SU-DHL-6 (cell line): ENCODE data around the gene CNKSR1.

Experiments
- H2AFZ ChIP-seq: fragments of 200-600 bp; sonication (generic); 2 replicates; pipeline ENCODE4 v1.6.1; 2014; ENCODE audit warnings: low read depth, mild to moderate bottlenecking, moderate library complexity, mixed read lengths, antibody characterized with exemption, low read length; ENCODE audit not compliant: severe bottlenecking
- H3F3A ChIP-seq: fragments of 200-600 bp; shearing (Covaris generic); 2 replicates; pipeline ENCODE4 v1.6.0; 2016; ENCODE audit warnings: antibody characterized with exemption, mild to moderate bottlenecking; ENCODE audit not compliant: insufficient read depth
- H3K27ac ChIP-seq: fragments of 200-600 bp; sonication (generic); 2 replicates; pipeline ENCODE4 v1.5.1; 2016; ENCODE audit warnings: low read depth, mild to moderate bottlenecking, low read length, moderate library complexity, mixed read lengths
- H3K27me3 ChIP-seq: fragments of 200-600 bp; sonication (generic), shearing (Covaris generic); 2 replicates; pipeline ENCODE4 v1.6.0; 2014; ENCODE audit warnings: mild to moderate bottlenecking, low read length
- H3K36me3 ChIP-seq: fragments of 200-600 bp; sonication (generic); 2 replicates; pipeline ENCODE4 v1.6.1; 2014; ENCODE audit warnings: mild to moderate bottlenecking, low read length, mixed read lengths
- H3K4me2 ChIP-seq: fragments of 300-600, 200-600 bp; shearing (Covaris generic), sonication (generic); 2 replicates; pipeline ENCODE4 v1.6.0; 2014; ENCODE audit warnings: low read length, low read depth, mild to moderate bottlenecking; ENCODE audit not compliant: poor library complexity, severe bottlenecking
- H3K4me3 ChIP-seq: fragments of 200-600 bp; sonication (generic); 2 replicates; pipeline ENCODE4 v1.5.1; 2014; ENCODE audit warnings: antibody characterized with exemption, low read length, mild to moderate bottlenecking, mixed read lengths; ENCODE audit not compliant: insufficient read depth, poor library complexity, severe bottlenecking
- H3K79me2 ChIP-seq: fragments of 200-600 bp; sonication (generic); 2 replicates; pipeline ENCODE4 v1.6.1; 2014; ENCODE audit warnings: mild to moderate bottlenecking, low read length, moderate library complexity; ENCODE audit not compliant: insufficient read depth
- H3K9ac ChIP-seq: fragments of 200-600 bp; sonication (generic); 2 replicates; pipeline ENCODE4 v1.7.0; 2014; ENCODE audit warnings: mild to moderate bottlenecking, low read length
- H3K9me2 ChIP-seq: fragments of 200-600 bp; sonication (generic); replicated peaks from 2 replicates; pipeline ENCODE4 v1.6.1; 2014; ENCODE audit warnings: low read length; ENCODE audit not compliant: insufficient read depth
- H3K9me3 ChIP-seq: fragments of 200-600 bp; sonication (generic); 2 replicates; pipeline ENCODE4 v1.6.1; 2014; ENCODE audit warnings: low read length, mixed read lengths; ENCODE audit not compliant: insufficient read depth
- H4K20me1 ChIP-seq: fragments of 200-600 bp; sonication (generic); 2 replicates; pipeline ENCODE4 v1.6.1; 2014; ENCODE audit warnings: low read depth, mild to moderate bottlenecking, antibody characterized with exemption, low read length, moderate library complexity, mixed read lengths
- EZH2phosphoT487 ChIP-seq: fragments of 200-600 bp; sonication (generic), shearing (Covaris generic); conservative IDR thresholded peaks from 2 replicates; pipeline ENCODE4 v1.6.1; 2018; ENCODE audit warnings: mild to moderate bottlenecking, antibody characterized with exemption, low read length, moderate library complexity, mixed read lengths
- TF ChIP-seq, protein P1 (sequence below): fragments of 200-600 bp; sonication (generic); IDR thresholded peaks from one replicate; pipeline ENCODE4 v1.5.1; 2017; ENCODE audit warnings: antibody characterized with exemption, mild to moderate bottlenecking, low read length, moderate library complexity; ENCODE audit not compliant: insufficient read depth, poor library complexity, severe bottlenecking

Gene CNKSR1

DNA sequence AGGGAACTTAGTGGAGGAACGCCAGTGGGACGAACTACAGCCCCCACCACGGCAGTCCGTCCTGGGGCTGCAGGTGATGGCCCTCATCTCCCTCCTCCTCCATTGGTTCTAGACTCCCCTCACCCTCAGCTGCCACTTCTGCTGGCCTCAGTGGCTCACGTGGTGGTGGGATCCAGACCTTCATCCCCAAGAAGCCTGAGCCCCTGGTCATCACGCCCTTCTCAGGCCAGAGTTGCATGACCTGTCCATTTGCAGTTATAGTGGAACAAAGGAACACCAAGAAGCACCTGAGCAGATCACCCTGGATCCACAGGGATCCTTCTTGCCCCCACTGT, 31.4 kb upstream of the CNKSR1 start:
- no peak overlapping the region for H3K9ac ChIP-seq

GRCh38 chr1:26148887-26149286, 28.4 kb upstream of the CNKSR1 start:
- Histone ChIP-seq H3K36me3 (no peaks in the 10 kb centered on the region), H3K4me2 (no peak overlapping the region), H3K9me2 (no peaks in the 10 kb centered on the region), H3K9ac (no peak overlapping the region), H3K27ac (no peak overlapping the region), H3K79me2 (no peaks in the 10 kb centered on the region), H4K20me1 (no peaks in the 10 kb centered on the region), H3K4me3 (no peak overlapping the region), H3K9me3 (no peaks in the 10 kb centered on the region), H3F3A (no peaks in the 10 kb centered on the region; the same call in 1 of the 2 replicates), H2AFZ (no peak overlapping the region), H3K27me3 (no peaks in the 10 kb centered on the region)
- TF ChIP-seq, protein P1, sequence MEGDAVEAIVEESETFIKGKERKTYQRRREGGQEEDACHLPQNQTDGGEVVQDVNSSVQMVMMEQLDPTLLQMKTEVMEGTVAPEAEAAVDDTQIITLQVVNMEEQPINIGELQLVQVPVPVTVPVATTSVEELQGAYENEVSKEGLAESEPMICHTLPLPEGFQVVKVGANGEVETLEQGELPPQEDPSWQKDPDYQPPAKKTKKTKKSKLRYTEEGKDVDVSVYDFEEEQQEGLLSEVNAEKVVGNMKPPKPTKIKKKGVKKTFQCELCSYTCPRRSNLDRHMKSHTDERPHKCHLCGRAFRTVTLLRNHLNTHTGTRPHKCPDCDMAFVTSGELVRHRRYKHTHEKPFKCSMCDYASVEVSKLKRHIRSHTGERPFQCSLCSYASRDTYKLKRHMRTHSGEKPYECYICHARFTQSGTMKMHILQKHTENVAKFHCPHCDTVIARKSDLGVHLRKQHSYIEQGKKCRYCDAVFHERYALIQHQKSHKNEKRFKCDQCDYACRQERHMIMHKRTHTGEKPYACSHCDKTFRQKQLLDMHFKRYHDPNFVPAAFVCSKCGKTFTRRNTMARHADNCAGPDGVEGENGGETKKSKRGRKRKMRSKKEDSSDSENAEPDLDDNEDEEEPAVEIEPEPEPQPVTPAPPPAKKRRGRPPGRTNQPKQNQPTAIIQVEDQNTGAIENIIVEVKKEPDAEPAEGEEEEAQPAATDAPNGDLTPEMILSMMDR: no peak
- no peak for TF ChIP-seq EZH2phosphoT487

More for the DNA sequence above, 31.4 kb upstream of the CNKSR1 start:
- H3K79me2 ChIP-seq: no peaks in the 10 kb centered on the region
- no peak overlapping the region for H3K4me2 ChIP-seq
- H3K27me3 ChIP-seq: no peaks in the 10 kb centered on the region
- H3K27ac ChIP-seq: no peak overlapping the region
- no peaks in the 10 kb centered on the region; the same call in 1 of the 2 replicates for H3F3A ChIP-seq
- no peaks in the 10 kb centered on the region for H4K20me1 ChIP-seq
- H3K4me3 ChIP-seq: no peak overlapping the region
- no peaks in the 10 kb centered on the region for H3K9me2 ChIP-seq
- no peaks in the 10 kb centered on the region for H3K9me3 ChIP-seq
- H3K36me3 ChIP-seq: no peaks in the 10 kb centered on the region
- no peak overlapping the region for H2AFZ ChIP-seq
- TF ChIP-seq EZH2phosphoT487: no peak

GRCh38 chr1:26153966-26154532, 23.2 kb upstream of the CNKSR1 start:
- H3K9me2 ChIP-seq: no peaks in the 10 kb centered on the region
- no peaks in the 10 kb centered on the region for H3K79me2 ChIP-seq
- no peak overlapping the region for H3K27ac ChIP-seq
- no peak overlapping the region for H3K4me3 ChIP-seq
- no peaks in the 10 kb centered on the region for H4K20me1 ChIP-seq
- H3F3A ChIP-seq: no peaks in the 10 kb centered on the region
- H3K27me3 ChIP-seq: no peaks in the 10 kb centered on the region
- TF ChIP-seq, protein P1: no peak
- TF ChIP-seq EZH2phosphoT487: no peak
- H2AFZ ChIP-seq: no peak overlapping the region
- no peaks in the 10 kb centered on the region for H3K9me3 ChIP-seq
- H3K9ac ChIP-seq: no peak overlapping the region
- no peak overlapping the region for H3K4me2 ChIP-seq
- no peaks in the 10 kb centered on the region for H3K36me3 ChIP-seq

DNA sequence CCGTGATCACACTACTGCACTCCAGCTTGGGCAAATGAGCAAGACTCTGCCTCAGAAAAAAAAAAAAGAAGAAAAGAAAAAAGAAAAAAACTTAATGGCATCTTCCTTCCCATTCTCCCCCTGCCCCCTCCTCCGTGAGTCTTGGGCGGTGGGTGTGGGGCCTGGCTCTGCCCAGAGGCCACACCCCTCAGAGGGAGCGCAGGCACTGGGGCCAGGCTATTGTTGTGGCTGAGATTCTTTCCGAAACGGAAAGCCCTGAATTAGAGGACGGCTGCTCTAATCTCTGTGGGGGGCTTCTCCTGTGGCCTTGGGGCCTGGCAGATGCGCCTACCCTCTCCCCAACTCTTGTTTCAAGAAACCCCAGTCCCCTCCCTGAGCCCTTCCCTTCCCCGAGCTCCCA, 22.5 kb upstream of the CNKSR1 start:
- Histone ChIP-seq H3K27me3 (no peaks in the 10 kb centered on the region), H3K79me2 (no peaks in the 10 kb centered on the region), H3K27ac (no peak overlapping the region), H3K9me2 (no peaks in the 10 kb centered on the region), H3F3A (no peaks in the 10 kb centered on the region), H3K4me3 (no peak overlapping the region), H3K4me2 (no peak overlapping the region), H3K9ac (no peak overlapping the region), H2AFZ (no peak overlapping the region), H3K9me3 (no peaks in the 10 kb centered on the region), H4K20me1 (no peaks in the 10 kb centered on the region), H3K36me3 (no peaks in the 10 kb centered on the region)
- no peak for TF ChIP-seq EZH2phosphoT487
- TF ChIP-seq, protein P1: no peak
